Measurements from ENCODE around the gene PTGIR.

The PTGIR gene

DNA sequence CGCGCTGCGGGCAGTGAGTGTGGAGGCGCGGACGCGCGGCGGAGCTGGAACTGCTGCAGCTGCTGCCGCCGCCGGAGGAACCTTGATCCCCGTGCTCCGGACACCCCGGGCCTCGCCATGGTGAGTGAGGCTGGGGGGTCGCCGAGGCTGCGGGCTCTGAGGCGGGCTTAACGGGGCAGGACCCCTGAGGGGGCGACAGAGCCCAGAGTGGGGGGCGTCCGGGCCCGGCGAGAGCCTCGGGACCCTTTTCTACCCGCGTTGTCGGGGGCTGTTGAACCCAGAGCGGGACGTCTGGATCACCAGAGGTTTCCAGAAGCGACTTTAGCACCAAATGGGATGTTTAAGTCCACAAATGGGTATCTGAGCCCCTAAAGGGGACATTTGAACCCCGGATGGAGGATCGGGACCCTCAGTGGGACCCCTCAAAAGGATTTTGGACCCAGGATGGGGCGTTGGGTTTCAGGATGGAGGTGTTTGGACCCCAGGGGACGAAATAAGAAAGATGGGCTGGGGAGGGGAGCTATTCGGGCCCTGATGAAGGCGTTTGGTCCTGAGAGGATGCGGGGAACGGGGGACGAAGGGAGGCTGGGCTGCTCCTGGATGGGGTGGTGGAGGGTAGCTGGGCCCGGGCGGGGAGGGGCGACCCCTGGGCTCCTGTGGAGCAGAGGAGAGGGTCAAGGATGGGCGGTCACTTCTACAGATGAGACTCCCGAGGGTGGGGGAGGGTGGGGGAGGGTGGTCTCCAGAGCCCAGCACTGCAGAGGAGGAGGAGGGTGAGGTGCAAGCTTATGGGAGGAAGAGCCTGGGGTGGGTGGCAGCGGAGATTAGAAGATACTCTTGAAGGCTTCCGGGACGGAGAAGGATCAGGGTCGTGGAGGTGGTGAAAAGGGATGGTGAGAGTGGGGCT lies 23.3 kb downstream of the PTGIR start, which contains the start of gene CALM3:
Gene CALM3, plus strand, starts transcription at position 13 of the 907 bp plus-strand sequence. Its CDS starts 105 bp downstream, at position 118.
- no peak for DNase-seq (ENCODE audit: low read depth)

DNA sequence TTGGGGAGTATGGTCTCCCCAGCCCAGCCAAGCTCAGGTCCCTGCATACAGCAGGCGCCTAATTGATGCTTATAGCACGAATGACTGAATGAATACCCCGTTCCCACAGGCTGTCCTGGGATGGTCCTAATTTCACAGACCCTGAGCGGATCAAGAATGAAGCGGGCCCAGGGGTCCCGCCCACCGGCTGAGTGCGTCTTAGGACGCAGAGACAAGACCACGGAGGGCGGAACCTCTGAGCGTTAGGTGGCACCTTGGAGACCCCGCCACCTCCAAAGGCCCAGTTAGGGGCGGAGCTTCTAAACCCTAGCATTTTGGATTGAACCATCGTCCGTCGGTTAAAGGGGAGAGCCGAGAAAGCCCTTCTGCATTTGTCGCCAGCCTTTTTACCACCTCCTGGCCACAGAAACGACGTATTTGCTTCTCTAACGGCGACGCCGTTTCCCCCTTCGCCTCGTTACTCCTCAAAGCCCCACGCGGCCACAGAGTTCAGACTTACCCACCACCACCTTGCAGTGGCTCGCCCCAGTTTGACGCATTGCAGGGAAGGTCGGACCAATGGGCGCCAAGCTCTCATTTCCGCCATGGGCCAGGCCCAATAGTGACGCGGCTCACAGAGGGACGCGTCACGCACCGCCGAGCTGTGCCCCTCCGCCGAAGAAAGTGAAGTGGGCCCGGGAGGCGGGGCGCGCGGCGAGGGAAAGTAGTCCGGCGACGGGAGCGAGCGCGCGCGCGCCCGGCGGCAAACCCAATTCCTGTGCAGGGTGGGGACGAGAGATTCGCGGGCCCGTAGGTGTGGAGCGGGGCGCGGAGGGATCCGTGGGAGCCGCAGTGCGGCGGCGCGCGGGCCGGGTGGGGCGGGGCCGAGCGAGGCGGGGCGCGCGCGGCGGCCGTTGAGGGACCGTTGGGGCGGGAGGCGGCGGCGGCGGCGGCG lies 24.2 kb downstream of the PTGIR start:
- DNase-seq (ENCODE audit: low read depth): peak; percentile 98

DNA sequence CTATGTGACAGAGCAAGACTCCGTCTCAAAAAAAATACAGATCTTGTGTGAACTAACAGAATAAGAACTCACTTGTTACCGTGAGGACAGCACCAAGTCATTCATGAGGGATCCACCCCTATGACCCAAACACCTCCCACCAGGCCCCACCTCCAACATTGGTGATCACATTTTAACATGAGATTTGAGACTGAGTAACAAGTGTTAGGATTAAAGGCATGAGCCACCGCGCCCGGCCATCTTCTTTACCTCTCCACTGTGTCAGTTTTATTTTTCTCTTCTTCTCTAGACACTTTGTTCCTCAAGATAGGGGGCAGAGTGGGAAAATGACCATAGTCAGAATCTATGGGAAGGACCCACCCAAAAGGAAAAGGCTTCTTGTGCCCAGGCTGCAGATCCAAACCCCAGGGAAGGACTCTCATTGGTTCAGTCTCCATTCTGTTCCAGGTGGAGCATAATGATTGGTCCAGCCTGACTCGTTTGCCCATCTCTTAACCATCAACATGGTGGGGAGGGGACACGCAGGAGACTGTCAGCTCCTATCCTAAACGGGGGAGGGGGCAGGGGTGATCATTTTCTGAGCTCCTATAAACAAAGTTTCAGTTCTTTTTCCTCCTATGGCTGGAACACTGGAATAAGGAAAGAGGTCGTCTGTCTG lies 25.0 kb downstream of the PTGIR start:
- no peak for DNase-seq (ENCODE audit: low read depth)

DNA sequence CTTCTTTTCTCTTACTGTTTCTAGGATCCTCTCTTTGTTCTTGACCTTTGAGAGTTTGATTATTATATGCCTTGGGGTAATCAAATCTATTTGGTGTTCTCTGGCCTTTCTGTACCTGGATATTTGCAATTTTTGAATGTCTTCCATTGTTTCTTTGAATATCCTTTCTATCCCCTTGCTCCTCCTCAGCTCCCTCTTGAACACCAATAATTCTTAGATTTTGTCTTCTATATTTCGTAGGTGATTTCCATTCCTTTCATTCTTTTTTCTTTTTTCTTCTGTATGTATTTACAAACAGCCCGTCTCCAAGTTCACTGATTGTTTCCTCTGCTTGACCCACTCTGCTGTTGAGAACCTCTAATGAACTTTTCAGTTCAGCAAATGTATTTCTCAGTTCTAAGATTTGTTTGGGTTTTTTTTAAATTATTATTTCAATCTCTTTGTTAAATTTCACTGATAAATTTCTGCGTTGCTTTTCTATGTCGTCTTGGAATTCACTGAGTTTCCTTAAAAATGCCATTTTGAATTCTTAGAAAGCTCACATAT lies 26.4 kb downstream of the PTGIR start:
- no peak for DNase-seq (ENCODE audit: low read depth)

DNA sequence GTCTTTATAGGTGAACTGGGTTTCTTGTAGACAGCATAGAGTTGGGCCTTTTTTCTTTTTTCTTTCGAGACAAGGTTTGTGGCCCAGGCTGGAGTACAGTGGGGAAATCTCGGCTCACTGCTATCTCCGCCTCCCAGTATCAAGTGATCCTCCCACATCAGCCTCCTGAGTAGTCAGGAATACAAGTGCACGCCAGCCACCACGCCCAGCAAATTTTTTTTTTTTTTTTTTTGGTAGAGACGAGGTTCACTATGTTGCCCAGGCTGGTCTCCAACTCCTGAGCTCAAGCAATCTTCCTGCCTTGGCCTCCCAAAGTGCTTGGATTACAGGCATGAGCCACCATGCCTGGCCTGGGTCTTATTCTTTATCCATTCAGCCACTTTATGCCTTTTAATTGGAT lies 28.9 kb downstream of the PTGIR start:
- no peak for DNase-seq (ENCODE audit: low read depth)

DNA sequence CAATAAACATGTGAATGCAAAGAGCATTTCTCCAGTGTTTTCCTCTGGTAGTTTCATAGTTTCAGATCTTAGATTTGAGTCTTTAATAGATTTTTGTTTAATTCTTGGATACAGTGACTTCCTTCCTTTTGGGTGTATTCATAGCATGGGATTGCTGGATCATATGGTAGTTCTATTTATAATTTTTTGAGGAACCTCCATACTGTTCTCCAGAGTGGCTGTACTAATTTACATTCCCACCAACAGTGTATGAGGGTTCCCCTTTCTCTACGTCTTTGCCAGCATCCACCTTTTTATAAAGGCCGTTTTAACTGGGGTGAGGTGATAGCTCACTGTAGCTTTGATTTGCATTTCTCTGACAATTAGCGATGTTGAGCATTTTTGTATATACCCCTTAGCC lies 33.0 kb downstream of the PTGIR start:
- no peak for DNase-seq (ENCODE audit: low read depth)

DNA sequence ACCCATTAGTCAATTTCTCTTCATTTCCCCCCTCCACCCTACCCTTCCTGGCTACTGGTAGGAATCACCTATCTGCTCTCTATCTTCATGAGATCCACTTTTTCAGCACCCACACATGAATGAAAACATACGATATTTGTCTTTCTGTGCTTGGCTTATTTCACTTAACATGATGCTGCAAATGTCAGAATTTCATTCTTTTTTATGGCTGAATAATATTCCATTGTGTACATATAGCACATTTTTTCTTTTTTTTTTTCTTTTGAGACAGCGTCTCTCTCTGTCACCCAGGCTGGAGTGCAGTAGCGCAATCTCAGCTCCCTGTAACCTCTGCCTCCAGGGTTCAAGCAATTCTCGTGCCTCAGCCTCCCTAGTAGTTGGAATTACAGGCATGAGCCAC lies 33.6 kb downstream of the PTGIR start:
- DNase-seq (ENCODE audit: low read depth): no peak

DNA sequence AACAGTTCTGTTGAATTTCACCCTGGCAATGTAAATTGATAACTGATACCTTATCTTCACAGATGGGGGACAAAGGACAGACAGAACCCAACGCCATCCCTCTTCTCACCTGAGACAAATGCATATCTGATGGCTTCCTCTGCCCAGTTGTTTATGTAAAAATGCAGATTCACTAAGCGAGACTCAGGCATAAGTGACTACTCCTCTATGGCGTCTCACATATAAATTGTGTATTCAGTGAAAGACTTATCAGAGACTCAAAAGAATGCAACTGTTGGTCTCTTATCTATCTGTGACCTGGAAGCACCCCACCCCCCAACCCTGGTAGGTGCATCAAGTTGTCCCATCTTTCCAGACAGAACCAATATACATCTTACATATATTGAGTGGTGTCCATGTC lies 37.0 kb downstream of the PTGIR start:
- DNase-seq (ENCODE audit: low read depth): no peak

DNA sequence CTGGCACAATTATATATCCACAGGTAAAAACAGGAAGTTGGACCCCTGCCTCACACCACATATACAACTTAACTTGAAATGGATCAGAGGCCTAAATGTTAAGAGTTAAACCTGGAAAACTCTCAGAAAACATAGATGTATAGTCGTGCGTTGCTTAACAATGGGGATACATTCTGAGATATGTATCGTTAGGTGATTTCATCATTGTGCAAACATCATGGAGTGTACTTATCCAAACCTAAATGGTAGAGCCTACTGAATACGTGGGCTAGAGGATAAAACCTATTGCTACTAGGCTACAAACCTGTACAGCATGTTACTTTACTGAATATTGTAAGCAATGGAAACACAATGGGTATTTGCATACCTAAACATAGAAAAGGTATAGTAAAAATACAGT lies 38.6 kb downstream of the PTGIR start:
- DNase-seq (ENCODE audit: low read depth): no peak

DNA sequence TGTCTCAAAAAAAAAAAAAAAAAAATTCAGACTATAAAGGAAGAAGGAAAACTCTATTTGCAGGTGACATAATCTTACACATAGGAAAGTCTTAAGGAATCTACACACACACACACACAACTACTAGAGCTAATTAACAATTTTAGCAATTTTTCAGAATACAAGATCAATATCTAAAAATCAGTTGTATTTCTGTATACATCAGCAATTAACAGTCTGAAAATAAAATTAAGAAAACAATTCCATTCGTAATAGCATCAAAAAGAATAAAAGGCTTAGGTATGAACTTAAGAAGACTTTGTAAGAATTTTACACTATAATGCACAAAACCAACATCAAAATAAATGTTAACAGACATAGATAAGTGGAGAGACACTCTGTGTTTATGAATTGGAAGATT lies 39.4 kb downstream of the PTGIR start:
- DNase-seq (ENCODE audit: low read depth): no peak

DNA sequence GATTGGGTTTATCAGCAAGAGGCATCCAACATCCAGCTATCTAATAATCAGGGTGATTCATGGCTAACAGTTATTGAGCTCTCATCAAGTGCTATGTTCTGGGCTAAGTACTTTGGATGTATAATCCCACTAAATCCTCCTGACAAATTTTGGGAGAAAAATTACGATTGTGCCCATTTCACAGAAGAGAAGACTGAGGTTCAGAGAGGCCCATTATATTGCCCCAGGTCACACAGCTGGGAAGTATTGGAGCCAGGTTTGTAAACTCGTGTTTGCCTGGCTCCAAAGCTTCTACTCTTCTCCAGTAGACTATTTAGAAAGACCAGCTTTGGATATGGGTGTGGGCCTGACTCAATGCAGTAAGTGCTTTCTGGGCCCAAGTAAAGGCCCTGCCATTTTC lies 44.6 kb downstream of the PTGIR start:
- DNase-seq (ENCODE audit: low read depth): no peak

DNA sequence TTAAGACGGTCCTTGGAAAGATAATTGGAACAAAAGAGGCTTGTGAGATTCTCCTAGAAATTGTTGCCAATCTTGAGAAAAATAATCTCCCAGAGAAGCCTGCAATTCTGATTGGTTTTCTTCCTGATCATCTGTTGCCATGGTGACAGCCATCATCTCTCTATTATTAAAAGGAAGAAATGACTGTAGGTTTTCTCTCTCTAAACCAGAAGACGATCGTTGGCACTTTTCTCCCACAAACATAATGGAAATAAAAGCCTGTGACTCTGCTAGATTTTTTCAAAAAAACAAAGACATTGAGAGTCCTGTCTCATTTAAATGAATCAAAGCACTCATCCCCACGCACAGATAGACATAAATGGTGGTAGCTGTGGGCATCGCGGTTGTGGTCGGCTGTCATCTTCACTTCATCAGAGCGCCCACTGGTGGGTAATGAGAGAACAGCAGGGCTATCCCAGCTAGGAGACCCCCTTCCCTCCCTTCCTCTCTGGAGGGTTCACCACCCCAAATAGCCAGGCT lies 45.5 kb downstream of the PTGIR start:
- DNase-seq (ENCODE audit: low read depth): no peak

DNA sequence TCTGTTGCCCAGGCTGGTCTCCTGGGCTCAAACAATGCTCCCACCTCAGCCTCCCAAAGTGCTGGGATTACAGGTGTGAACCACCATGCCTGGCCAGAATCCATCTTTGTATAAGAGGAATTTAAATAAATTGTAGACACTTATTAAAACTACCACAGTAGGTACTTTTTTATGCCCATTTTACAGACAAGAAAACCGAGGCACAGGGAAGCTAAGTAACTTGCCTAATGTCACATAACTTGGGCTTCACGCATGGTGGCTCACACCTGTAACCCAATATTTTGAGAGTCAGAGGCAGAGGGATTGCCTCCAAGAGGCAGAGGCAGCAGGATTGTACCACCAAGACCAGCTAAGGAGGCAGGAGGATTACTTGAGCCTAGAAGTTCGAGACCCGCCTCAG lies 46.4 kb downstream of the PTGIR start:
- DNase-seq (ENCODE audit: low read depth): no peak

DNA sequence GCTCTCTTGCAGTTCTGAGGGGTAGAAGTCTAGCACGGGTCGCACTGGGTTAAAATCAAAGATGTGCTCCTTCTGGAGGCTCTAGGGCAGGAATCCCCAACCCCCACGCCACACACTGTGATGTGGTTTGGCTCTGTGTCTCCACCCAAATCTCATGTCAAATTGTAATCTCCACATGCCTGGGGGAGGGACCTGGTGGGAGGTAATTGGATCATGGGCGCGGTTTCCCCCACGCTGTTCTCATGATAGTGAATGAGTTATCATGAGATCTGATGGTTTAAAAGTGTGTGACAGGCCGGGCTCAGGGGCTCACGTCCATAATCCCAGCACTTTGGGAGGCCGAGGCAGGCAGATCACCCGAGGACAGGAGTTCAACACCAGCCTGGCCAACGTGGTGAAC lies 50.4 kb downstream of the PTGIR start:
- DNase-seq (ENCODE audit: low read depth): no peak

DNA sequence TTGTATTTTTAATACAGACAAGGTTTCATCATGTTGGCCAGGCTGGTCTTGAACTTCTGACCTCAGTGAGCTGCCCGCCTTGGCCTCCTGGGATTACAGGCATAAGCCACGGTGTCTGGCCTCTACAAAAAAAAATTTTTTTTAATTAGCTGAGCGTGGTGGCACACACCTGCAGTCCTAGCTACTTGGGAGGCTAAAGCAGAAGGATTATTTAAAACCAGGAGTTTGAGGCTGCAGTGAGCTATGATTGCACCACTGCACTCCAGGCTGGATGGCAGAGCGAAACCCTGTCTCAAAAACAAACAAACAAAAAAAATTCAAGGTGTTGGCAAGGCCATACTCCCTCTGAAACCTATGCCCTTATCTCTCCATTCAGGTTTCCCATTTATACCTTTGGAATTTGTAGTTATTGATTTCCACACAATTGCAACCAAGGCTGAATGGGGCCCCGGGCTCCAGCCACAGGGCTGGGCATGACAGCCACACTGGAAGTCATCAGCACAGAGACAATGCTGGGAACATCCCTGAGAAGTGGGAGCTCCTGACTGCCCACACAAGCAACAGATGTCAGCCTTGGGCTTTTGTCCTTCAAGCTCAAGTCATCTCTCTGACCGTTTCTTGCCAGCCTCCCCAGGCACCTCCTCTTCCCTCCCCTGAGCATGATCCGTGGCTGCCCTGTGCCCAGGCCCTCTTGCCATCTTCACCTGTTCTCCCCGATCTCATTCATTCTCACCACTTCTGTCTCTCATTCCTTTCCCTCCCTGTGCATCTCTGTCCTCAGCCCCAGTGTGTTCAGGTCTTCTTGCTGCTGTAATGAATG lies 51.0 kb downstream of the PTGIR start:
- no peak for DNase-seq (ENCODE audit: low read depth)

DNA sequence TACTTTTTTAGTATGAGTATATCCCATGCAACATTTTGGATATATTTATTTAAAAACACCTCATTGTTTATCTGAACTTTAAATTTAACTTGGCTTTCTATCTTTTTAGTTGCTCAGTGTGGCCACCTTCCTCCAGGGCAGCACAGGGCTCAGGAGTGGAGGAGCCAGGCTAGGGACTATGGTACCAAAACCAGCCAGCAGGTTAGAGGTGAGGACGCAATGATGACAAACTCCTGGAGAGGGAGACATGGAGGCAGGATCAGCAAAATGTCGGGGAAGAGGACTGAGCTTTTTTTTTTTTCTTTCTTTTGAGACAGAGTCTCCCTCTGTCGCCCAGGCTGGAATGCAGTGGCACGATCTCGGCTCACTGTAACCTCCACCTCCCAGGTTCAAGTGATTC lies 53.4 kb downstream of the PTGIR start:
- DNase-seq (ENCODE audit: low read depth): no peak

Measured in HS-27A (cell line).